ENCODE data around the gene U2AF2. TPM values are rescaled to one million over a fixed set of nuclear protein-coding genes. Genes with fewer than 3 reads are reported as not detected.

The U2AF2 gene
- total RNA-seq, 1 donor from 2014 or later = 273 TPM

GRCh38 chr19:55670280-55671053 lies 15.6 kb downstream of the U2AF2 start:
- H3K9me3 Mint-ChIP-seq = no peaks in the 10 kb centered on the region
- no peak for TF ChIP-seq CTCF (IDR thresholded peaks at IDR 0.05)
- H3K27me3 Mint-ChIP-seq = no peaks in the 10 kb centered on the region
- H3K36me3 Mint-ChIP-seq (ENCODE audit: low read depth) = peaks cover 78% of the 10 kb centered on the region
- no peak overlapping the region for H3K27ac Mint-ChIP-seq
- POLR2A ChIA-PET = interaction anchor here (0.9 to 1.8 kb wide), 2 partner anchors 16 to 28 kb away, joined by 4 to 10 read pairs; partner anchors contain the start of gene U2AF2
- peaks cover 27% of the 10 kb centered on the region for H3K4me1 Mint-ChIP-seq
- H3K4me3 Mint-ChIP-seq = no peak overlapping the region
- intact Hi-C loops (cut with micrococcal nuclease) = no loop called here
- DNase-seq (no peak), ATAC-seq (ENCODE audit: low read depth) (no peak)
- CTCF ChIA-PET = interaction anchor here (0.8 to 1.9 kb wide), 6 partner anchors 13 to 529 kb away, joined by 3 to 21 read pairs (median 5); partner anchors contain the start of gene U2AF2

- no peaks in the 10 kb centered on the region for H3K27me3 Mint-ChIP-seq
- ChIA-PET POLR2A (interaction anchor here (0.9 to 1.8 kb wide), 2 partner anchors 16 to 28 kb away, joined by 4 to 10 read pairs; partner anchors contain the start of gene U2AF2), CTCF (interaction anchor here (0.8 to 1.9 kb wide), 7 partner anchors 14 to 530 kb away, joined by 3 to 21 read pairs (median 5); partner anchors contain the start of gene U2AF2)
- H3K36me3 Mint-ChIP-seq (ENCODE audit: low read depth) = peaks cover 76% of the 10 kb centered on the region
- DNase-seq (no peak), ATAC-seq (ENCODE audit: low read depth) (no peak)
- H3K4me3 Mint-ChIP-seq = no peak overlapping the region
- H3K27ac Mint-ChIP-seq = no peak overlapping the region
- H3K4me1 Mint-ChIP-seq = peaks cover 32% of the 10 kb centered on the region
- H3K9me3 Mint-ChIP-seq = no peaks in the 10 kb centered on the region
- TF ChIP-seq CTCF (IDR thresholded peaks at IDR 0.05) = no peak
- intact Hi-C loops (cut with micrococcal nuclease) = no loop called here
Observed at GRCh38 chr19:55671054-55671378, 16.2 kb downstream of the U2AF2 start.

- ChIA-PET POLR2A (interaction anchor here (1.1 to 1.8 kb wide), 2 partner anchors 10 to 18 kb away, joined by 6 to 10 read pairs; partner anchors contain the start of gene U2AF2), CTCF (interaction anchor here (1.9 kb wide), 1 partner anchor 40 kb away, joined by 21 read pairs; no protein-coding TSS in a partner anchor)
- Mint-ChIP-seq H3K4me3 (no peak overlapping the region), H3K4me1 (peaks cover 43% of the 10 kb centered on the region), H3K36me3 (ENCODE audit: low read depth) (peaks cover 69% of the 10 kb centered on the region), H3K27me3 (no peaks in the 10 kb centered on the region), H3K27ac (peak overlapping the region; percentile 50), H3K9me3 (no peaks in the 10 kb centered on the region)
- no peak for DNase-seq
- ATAC-seq (ENCODE audit: low read depth) = no peak
- intact Hi-C loops (cut with micrococcal nuclease) = no loop called here
- no peak for TF ChIP-seq CTCF (IDR thresholded peaks at IDR 0.05)
Observed at GRCh38 chr19:55672418-55672817, 17.6 kb downstream of the U2AF2 start.

- Mint-ChIP-seq H3K9me3 (no peaks in the 10 kb centered on the region), H3K27ac (peak overlapping the region; percentile 39), H3K4me1 (peaks cover 54% of the 10 kb centered on the region), H3K36me3 (ENCODE audit: low read depth) (peaks cover 67% of the 10 kb centered on the region), H3K27me3 (no peaks in the 10 kb centered on the region), H3K4me3 (peak overlapping the region; percentile 13)
- POLR2A ChIA-PET = interaction anchor here (1.0 to 1.1 kb wide), 2 partner anchors 19 to 42 kb away, joined by 4 to 5 read pairs; no protein-coding TSS in a partner anchor
- no peak for TF ChIP-seq CTCF (IDR thresholded peaks at IDR 0.05)
- ATAC-seq (ENCODE audit: low read depth) (no peak), DNase-seq (no peak)
- CTCF ChIA-PET = no interaction called here
- intact Hi-C loops (cut with micrococcal nuclease) = no loop called here
Observed at GRCh38 chr19:55673465-55673864, 18.6 kb downstream of the U2AF2 start.

- ChIA-PET POLR2A (interaction anchor here (1.0 to 1.1 kb wide), 4 partner anchors 18 to 42 kb away, joined by 3 to 6 read pairs (median 4); partner anchors contain the start of gene U2AF2), CTCF (no interaction called here)
- Mint-ChIP-seq H3K27me3 (no peaks in the 10 kb centered on the region), H3K36me3 (ENCODE audit: low read depth) (peaks cover 72% of the 10 kb centered on the region), H3K4me1 (peaks cover 58% of the 10 kb centered on the region), H3K27ac (peak overlapping the region; percentile 39), H3K4me3 (peak overlapping the region; percentile 13), H3K9me3 (no peaks in the 10 kb centered on the region)
- intact Hi-C loops (cut with micrococcal nuclease) = loop anchor here (2.0 kb wide), 3 partner anchors 39 to 447 kb away; partner anchors contain the start of genes ZNF579 and ZNF787
- no peak for TF ChIP-seq CTCF (IDR thresholded peaks at IDR 0.05)
- DNase-seq = no peak
- no peak for ATAC-seq (ENCODE audit: low read depth)
Observed at GRCh38 chr19:55673889-55674288, 19.1 kb downstream of the U2AF2 start.

All from activated B cell treated with CpG ODN at 0.5 μM for 24 hours (primary cell).